K562 (cell line): ENCODE results near the gene ARHGEF4. TPM values are rescaled to one million over a fixed set of nuclear protein-coding genes. Genes with fewer than 3 reads are reported as not detected.

ENCODE experiments used
- ATAC-seq: fragments of 200-7000 bp; cut with Tn5 transposase; 3 replicates; pipeline ENCODE4 v1.9.1; 2020; ENCODE audit warnings: moderate library complexity
- BruUV-seq: library from RNA; stranded (reverse); fragments of 400-500 nt; replicated peaks from 2 replicates; lab custom pipeline; 2021; lab: Mats Ljungman, UMichigan
- CTCF ChIA-PET: fragments of 300-600 bp; formaldehyde crosslinking; extraction: SDS; loops from one replicate; lab custom pipeline; 2021; ENCODE audit warnings: low intra/inter-chr PET ratio; lab: Yijun Ruan, JAX
- POLR2A ChIA-PET: fragments of 300-600, 350-650 bp; sonication (Branson Sonifier 250); formaldehyde crosslinking; extraction: SDS; loops from one replicate; lab custom pipeline; 2021; ENCODE audit warnings: antibody characterized with exemption, inconsistent platforms; lab: Yijun Ruan, JAX
- DNase-seq, 4 experiments: peaks; one replicate each; pipeline versions ENCODE4 v3.0.0 to v3.0.0-alpha.2; 2011 to 2018; ENCODE audit warnings: low spot score in 3 of 4, mixed read lengths in 3 of 4; ENCODE audit errors: extremely low read depth in 1 of 4
- FAIRE-seq: peaks from 2 replicates; lab custom pipeline; 2011; peaks lifted over from hg19 to GRCh38; lab: Jason Lieb, UNC
- H2AFZ ChIP-seq: 2 replicates; pipeline ENCODE4 v1.6.0; 2011; ENCODE audit warnings: low read depth, low read length, control low read depth, inconsistent platforms
- H3K27ac ChIP-seq: fragments of 200-600 bp; 3 replicates; pipeline ENCODE4 v1.8.0; 2011; ENCODE audit warnings: low read depth, mild to moderate bottlenecking, control low read depth, inconsistent platforms, low read length, moderate library complexity, mixed read lengths; ENCODE audit errors: extremely low read depth
- H3K27me3 ChIP-seq, 2 experiments: fragments of 300-600 bp in 1 of 2; 2 replicates in 1 of 2; 3 replicates in 1 of 2; pipeline versions ENCODE4 v1.6.0 to v1.8.0; 2011; ENCODE audit warnings: inconsistent platforms in 2 of 2, low read length in 2 of 2, mild to moderate bottlenecking in 1 of 2, mixed read lengths in 1 of 2, moderate library complexity in 1 of 2; ENCODE audit not compliant: control insufficient read depth in 2 of 2, insufficient read depth in 2 of 2
- H3K36me3 ChIP-seq: fragments of 300-600 bp; 3 replicates; pipeline ENCODE4 v1.8.0; 2011; ENCODE audit warnings: mild to moderate bottlenecking, low read length, inconsistent platforms; ENCODE audit not compliant: control insufficient read depth, insufficient read depth
- H3K4me1 ChIP-seq, 2 experiments: fragments of 200-600 bp in 1 of 2; replicated peaks in 1 of 2; 2 replicates in 1 of 2; 3 replicates in 1 of 2; pipeline versions ENCODE4 v1.5.1 to v1.8.0; 2011; ENCODE audit warnings: inconsistent platforms in 2 of 2, low read length in 2 of 2, mild to moderate bottlenecking in 1 of 2, mixed read lengths in 1 of 2, moderate library complexity in 1 of 2; ENCODE audit not compliant: control insufficient read depth in 2 of 2, insufficient read depth in 2 of 2
- H3K4me2 ChIP-seq: 2 replicates; pipeline ENCODE4 v1.6.1; 2011; ENCODE audit warnings: low read length, control low read depth, inconsistent platforms, mixed read lengths; ENCODE audit not compliant: insufficient read depth
- H3K4me3 ChIP-seq: fragments of 200-600 bp; sonication (generic), shearing (Covaris generic); 2 replicates; pipeline ENCODE4 v1.5.1; 2016; ENCODE audit warnings: control low read depth, inconsistent platforms
- H3K79me2 ChIP-seq: fragments of 200-600 bp; 3 replicates; pipeline ENCODE4 v1.8.0; 2011; ENCODE audit warnings: low read length, inconsistent platforms; ENCODE audit not compliant: control insufficient read depth, insufficient read depth
- H3K9ac ChIP-seq, 2 experiments: 2 replicates each; pipeline versions ENCODE4 v1.6.0 to v1.6.1; 2011; ENCODE audit warnings: low read depth in 2 of 2, low read length in 2 of 2, control low read depth in 1 of 2, inconsistent platforms in 1 of 2, mild to moderate bottlenecking in 1 of 2, mixed read lengths in 1 of 2; ENCODE audit not compliant: insufficient read depth in 1 of 2
- H3K9me1 ChIP-seq: one replicate; pipeline ENCODE4 v1.6.0; 2011; ENCODE audit warnings: inconsistent platforms, mild to moderate bottlenecking, low read length, moderate library complexity; ENCODE audit not compliant: control insufficient read depth, insufficient read depth
- H3K9me3 ChIP-seq: replicated peaks from 2 replicates; pipeline ENCODE4 v1.5.1; 2011; ENCODE audit warnings: low read depth, low read length, inconsistent platforms; ENCODE audit not compliant: control insufficient read depth, insufficient read depth
- H4K20me1 ChIP-seq: replicated peaks from 2 replicates; pipeline ENCODE4 v1.6.1; 2011; ENCODE audit warnings: low read length, inconsistent platforms, mixed read lengths; ENCODE audit not compliant: control insufficient read depth, insufficient read depth
- SMAD4 ChIP-seq: fragments of 250-450 bp; sonication (Bioruptor Pico); conservative IDR thresholded peaks from 2 replicates; pipeline ENCODE4 v1.8.0; 2021; ENCODE audit warnings: inconsistent platforms, mild to moderate bottlenecking, moderate library complexity
- SRSF9 ChIP-seq: fragments of 200-400 bp; formaldehyde crosslinking; IDR thresholded peaks from 2 replicates; pipeline ENCODE4 v1.6.1; 2017; ENCODE audit warnings: low read depth, low read length, borderline replicate concordance
- ZFPM2 ChIP-seq: fragments of 250-450 bp; sonication (Bioruptor Pico); IDR thresholded peaks from 2 replicates; pipeline ENCODE4 v1.5.1; 2022; ENCODE audit warnings: mild to moderate bottlenecking
- ZNF23 ChIP-seq: fragments of 250-450 bp; sonication (Bioruptor Pico); IDR thresholded peaks from 2 replicates; pipeline ENCODE4 v1.4.0; 2020; ENCODE audit warnings: mild to moderate bottlenecking
- WGBS: fragments of 100-300 bp; shearing (Covaris generic); methylation state at CpG from one replicate; pipeline ENCODE4 v1.1.6; 2016; ENCODE audit warnings: low coverage, mixed read lengths; ENCODE audit not compliant: insufficient coverage; ENCODE audit errors: missing lambda C conversion rate; 5-methylcytosine and 5-hydroxymethylcytosine counted together
- in situ Hi-C: fragments of 300-500 bp; cut with MboI; formaldehyde crosslinking; loops from 4 replicates; pipeline ENCODE4 v1.15.0; 2018; ENCODE audit warnings: inconsistent platforms, mixed read lengths
- intact Hi-C: fragments of 100-400 bp; cut with micrococcal nuclease; formaldehyde crosslinking; loops from 2 replicates; pipeline ENCODE4 v1.14.2; 2022
- polyA plus RNA-seq, 8 experiments: library from polyadenylated mRNA; depleted of rRNA in 4 of 8; stranded (reverse) in 5 of 8; unstranded in 3 of 8; fragments of >200 nt; fragmentation: Nextera tagmentation in 2 of 8; fragmentation: Illumina TruSeq in 1 of 8; extraction: Ambion mirVana in 2 of 8; extraction: Trizol in 1 of 8; gene quantifications; 2 replicates each; pipeline versions ENCODE4 v1.2.1 to v1.2.3, GENCODE V29; 2011 to 2014; ENCODE audit warnings: inconsistent platforms in 1 of 8, missing spikeins in 1 of 8
- total RNA-seq, 7 experiments: library from RNA; depleted of rRNA in 6 of 7; stranded (reverse); fragments of >200 nt in 6 of 7; fragmentation: Illumina TruSeq in 2 of 7; extraction: Trizol in 2 of 7; gene quantifications; 2 replicates each; pipeline versions ENCODE4 v1.2.1 to v1.2.3, GENCODE V29; 2011 to 2021; ENCODE audit warnings: low replicate concordance in 1 of 7

Gene ARHGEF4
- total and polyA plus RNA-seq, 9 of the 15 experiments (the other 6 are each of a cell fraction or from before 2014, with no cell fraction given) = not detected

GRCh38 chr2:130851624-130852382 is 15.1 kb downstream of the ARHGEF4 start:
- Histone ChIP-seq H2AFZ (no peak overlapping the region), H4K20me1 (peaks cover 4% of the 10 kb centered on the region), H3K4me2 (no peak overlapping the region), H3K36me3 (no peaks in the 10 kb centered on the region), H3K9ac (no peak overlapping the region), H3K9me3 (no peaks in the 10 kb centered on the region), H3K27me3 (peaks cover 9 to 62% of the 10 kb centered on the region in 2 experiments; a peak in 4 of 5 replicates), H3K4me1 (no peaks in the 10 kb centered on the region), H3K4me3 (no peak overlapping the region), H3K27ac (no peak overlapping the region), H3K9me1 (no peaks in the 10 kb centered on the region), H3K79me2 (no peaks in the 10 kb centered on the region)
- no TSS peak for BruUV-seq
- ChIA-PET CTCF (no interaction called here), POLR2A (interaction anchor here (1.0 kb wide), 2 partner anchors 17 to 19 kb away, joined by 3 read pairs; no protein-coding TSS in a partner anchor)
- under 1% methylated on average over 14 of the region's 14 CpGs for WGBS
- FAIRE-seq = no peak
- no peak for DNase-seq
- in situ Hi-C loops = no loop called here
- intact Hi-C loops = no loop called here
- no peak for ATAC-seq
- no peak for TF ChIP-seq SRSF9
- no peak for TF ChIP-seq ZFPM2 (CRISPR knock-in tag)
- TF ChIP-seq ZNF23 (CRISPR knock-in tag) = no peak
- TF ChIP-seq SMAD4 (CRISPR knock-in tag) = no peak
